NCI-H146 treated with DMSO at 0.1 percent for 48 hours (cell line): Measurements from ENCODE around the gene XPNPEP3.

Source experiments
- DNase-seq: peaks from one replicate; lab custom pipeline; 2025; ENCODE audit not compliant: unreplicated experiment; lab: John Stamatoyannopoulos, UW

The XPNPEP3 gene

DNA sequence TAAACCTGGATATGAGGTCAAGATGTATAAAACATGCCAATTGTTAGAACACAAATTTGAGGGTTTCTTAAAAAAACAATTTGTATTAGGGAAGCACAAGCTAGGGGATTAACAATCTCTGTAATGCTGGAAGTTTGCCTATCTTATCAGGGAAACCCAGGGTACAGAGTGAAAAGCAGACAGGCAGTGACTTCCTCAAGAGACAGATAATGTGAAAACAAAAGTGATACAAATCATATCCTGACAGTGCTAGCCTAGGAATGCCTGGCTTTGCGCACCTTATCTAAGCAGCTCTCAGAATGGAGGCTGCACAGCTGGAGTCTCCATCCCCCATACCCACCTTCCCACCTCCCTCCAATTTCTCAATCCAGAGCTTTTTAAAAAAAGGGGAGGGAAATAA lies 71.7 kb downstream of the XPNPEP3 start:
- DNase-seq, result no peak

DNA sequence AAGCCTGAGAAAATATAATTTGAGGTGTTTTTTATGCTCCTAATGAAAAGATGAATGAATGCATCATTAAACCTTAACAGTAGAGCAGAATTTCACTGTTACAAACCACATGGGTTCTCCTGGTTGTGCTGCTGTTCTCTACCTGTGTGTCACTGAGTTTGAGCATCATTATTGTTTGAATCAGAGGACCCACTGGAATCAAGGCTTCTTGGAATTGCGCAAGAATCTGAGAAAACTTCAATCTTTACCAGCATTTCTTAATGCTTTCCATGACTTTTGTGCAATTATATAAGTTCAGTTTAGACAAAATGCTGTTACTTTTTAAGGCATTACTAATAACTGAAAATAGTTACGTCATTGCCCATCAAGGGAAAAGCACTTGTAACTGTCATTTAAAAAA lies 75.4 kb downstream of the XPNPEP3 start:
- no peak for DNase-seq

DNA sequence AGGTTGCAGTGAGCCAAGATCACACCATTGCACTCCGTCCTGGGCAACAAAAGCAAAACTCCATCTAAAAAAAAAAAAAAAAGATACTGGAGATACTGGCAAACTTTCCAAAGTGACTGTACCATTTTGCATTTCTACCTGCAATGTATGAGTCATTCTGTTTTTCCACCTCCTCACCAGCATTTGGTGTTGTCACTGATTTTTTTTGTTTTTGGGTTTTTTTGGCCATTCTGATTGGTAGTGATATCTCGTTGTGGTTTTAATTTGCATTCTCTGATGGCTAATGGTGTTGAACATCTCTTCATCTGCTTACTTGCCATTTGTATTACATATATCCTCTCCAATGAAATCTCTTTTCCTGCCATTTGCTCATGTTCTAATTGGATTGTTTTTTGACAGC lies 82.3 kb downstream of the XPNPEP3 start:
- no peak for DNase-seq

DNA sequence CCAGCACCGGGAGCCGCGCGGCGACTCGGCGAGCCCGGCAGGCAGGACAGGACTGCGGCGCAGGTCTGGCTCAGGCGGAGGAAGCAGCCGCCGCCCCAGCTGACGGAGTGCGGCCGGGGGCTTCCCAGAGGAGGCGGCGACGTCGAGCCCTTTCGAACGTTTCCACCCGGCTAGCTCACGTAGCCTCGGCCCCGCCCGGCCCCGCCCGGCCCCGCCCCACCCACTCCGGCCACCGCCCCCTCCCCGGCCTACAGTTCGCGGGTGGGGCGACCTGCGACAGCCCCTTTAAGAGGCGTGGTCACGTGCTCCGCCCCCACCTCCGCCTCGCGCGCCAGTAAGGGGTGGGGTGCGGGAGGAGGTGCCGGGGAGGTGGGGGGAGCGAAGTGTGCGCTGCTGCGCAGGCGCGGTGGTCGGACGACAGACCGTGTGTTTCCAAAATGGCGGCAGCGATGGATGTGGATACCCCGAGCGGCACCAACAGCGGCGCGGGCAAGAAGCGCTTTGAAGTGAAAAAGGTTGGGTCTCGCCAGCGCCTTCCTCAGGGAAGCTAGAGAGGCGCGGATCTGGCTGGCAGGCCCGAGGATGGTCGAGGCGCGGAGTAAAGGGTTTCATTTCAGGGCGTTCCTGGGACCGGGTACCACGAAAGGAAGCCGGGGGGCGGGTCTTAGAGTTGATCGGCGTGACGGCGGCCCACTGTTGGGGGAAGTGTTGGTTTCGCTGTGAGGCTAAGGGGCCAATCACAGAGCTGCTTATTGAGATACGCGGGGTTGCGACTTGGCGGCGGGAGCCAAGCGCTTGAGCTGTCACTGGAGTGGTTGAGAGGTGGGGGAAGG lies 94.2 kb downstream of the XPNPEP3 start, which contains the start of gene RBX1:
Gene RBX1, plus strand, starts transcription at position 417 of the 833 bp plus-strand sequence. Its CDS starts 21 bp downstream, at position 438.
- DNase-seq, result peak; percentile 87

DNA sequence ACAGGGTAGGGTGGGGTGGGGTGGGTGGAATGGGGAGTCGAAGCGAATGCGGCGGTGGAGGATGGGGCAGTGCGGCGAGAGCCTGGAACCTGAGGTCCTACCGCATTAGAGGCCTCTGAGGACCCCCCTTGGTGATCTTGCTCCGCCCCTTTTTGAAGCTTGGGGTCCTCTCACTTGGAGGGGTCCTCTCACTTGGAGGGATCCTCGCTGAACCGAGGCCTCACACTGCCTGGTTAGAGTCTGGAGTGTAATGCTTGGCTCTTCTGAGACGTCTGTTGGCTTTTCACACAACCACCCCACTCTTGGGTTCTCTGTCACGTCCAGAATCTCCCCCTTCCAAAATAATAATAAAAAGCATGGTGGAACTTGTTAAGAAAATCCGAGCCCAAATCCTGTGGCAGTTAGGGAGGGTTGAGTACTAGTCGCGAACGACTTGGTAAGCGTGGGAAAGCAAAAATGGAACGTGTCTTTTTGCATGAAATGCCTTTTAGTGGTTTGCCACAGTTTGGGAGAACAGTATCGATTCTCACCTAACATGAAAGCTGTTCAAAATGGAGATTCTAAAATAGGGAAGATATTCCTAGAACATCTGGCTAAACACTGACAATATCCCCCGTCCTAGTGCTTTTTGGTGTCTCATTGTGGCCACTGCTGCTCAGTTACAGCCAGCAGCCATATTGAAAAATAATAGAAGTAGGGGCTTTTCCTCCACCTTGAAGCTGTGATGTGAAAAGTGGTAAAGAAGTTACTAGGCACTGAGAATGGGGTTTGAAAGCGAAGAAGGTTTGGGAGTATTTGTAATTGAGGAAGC lies 95.1 kb downstream of the XPNPEP3 start:
- DNase-seq, result no peak

DNA sequence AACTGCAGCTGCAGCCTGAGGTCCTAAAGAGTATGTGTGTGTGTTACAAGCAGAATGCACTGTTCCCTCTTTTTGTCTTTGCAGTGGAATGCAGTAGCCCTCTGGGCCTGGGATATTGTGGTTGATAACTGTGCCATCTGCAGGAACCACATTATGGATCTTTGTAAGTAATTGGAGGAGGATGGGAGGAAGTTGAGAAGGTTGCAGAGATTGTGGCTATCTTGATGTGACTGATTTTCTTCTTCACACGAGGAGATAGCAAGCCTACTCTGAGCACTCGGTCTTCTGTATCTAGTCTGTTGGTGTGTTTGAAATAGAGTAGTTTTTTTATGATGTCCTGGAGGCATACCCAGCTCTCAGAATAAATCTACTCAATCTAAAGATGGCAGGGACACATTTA lies 96.5 kb downstream of the XPNPEP3 start:
- DNase-seq, result no peak

DNA sequence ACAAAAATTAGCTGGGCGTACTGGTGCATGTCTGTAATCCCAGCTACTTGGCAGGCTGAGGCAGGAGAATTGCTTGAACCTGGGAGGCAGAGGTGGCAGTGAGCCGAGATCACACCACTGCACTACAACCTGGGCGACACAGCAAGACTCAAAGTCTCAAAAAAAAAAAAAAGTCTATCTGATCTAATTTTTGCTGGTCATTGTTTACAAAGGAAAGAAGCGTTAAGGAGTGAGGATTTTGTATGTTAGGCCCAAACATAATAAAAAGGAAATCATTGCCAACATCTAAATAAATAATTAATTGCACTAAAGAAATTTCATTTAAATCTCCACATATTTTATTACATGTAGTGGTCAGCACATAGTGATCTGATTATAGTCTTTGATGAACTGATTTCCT lies 97.2 kb downstream of the XPNPEP3 start:
- DNase-seq, result no peak

DNA sequence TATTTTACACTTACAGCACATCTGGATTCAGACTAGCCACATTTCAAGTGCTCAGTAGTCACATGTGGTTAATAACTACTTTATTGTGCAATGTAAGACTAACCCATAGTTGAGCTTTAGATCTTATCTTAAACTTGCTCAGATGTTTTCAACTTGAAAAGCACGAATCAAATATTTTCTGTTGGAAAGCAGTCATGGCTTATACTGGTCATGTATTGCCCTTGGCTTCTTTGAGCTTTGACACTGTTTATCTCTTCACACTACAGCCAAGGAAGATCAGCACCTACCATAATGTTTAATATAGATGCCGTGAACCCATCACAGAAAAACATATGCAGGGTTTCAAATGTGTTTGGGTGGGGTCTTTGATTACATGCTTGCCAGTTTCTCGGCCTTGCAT lies 98.6 kb downstream of the XPNPEP3 start:
- DNase-seq, result no peak

DNA sequence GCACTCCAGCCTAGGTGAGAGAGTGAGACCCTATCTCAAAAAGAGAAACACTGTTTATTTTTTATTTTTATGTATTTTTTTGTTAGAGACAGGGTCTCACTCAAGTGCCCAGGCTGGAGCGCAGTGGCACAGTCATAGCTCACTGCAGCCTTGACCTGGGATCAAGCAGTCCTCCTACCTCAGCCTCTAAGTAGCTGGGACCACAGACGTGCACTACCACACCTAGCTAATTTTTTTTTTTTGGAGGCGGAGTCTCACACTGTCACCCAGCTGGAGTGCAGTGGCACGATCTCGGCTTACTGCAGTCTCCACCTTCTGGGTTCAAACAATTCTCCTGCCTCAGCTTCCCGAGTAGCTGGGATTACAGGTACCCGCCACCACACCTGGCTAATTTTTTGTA lies 100.7 kb downstream of the XPNPEP3 start:
- DNase-seq, result no peak

DNA sequence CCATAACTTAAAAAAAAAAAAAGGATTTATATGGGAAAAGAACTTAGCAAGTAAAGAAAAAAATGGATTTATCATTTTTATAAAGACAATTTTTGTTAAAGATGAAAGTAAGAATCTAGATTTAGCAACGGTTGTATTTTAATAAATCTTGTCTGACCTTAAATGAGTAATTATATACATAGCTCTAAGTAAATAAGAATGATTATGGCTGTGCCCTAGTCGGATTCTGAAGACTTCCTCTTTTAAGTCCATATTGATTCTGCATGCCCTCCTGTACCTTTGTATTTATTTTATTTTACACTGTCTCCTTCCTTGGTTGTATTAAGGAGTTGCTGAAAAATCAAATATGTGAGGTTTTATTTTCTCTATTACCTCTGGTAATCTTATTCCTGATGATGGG lies 101.4 kb downstream of the XPNPEP3 start:
- no peak for DNase-seq

DNA sequence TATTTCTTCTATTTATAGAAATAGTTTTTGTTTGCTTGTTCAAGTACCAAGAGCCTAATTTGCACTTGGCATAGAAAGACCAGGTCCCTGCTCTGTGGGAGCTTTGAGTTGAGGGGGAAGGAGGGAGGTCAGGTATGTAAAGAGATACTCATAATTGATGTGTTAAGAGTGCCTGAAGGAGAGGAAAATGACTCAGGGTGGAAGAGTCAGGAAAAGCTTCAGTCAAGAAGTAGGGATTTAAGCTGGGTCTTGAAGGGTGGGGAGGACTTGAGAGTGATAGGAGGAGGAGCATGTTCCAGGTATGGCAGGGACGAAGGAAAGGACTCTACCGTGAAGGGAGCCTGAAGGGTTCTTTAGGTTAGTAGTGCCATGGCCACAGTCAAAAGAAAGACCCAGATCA lies 103.2 kb downstream of the XPNPEP3 start:
- no peak for DNase-seq

DNA sequence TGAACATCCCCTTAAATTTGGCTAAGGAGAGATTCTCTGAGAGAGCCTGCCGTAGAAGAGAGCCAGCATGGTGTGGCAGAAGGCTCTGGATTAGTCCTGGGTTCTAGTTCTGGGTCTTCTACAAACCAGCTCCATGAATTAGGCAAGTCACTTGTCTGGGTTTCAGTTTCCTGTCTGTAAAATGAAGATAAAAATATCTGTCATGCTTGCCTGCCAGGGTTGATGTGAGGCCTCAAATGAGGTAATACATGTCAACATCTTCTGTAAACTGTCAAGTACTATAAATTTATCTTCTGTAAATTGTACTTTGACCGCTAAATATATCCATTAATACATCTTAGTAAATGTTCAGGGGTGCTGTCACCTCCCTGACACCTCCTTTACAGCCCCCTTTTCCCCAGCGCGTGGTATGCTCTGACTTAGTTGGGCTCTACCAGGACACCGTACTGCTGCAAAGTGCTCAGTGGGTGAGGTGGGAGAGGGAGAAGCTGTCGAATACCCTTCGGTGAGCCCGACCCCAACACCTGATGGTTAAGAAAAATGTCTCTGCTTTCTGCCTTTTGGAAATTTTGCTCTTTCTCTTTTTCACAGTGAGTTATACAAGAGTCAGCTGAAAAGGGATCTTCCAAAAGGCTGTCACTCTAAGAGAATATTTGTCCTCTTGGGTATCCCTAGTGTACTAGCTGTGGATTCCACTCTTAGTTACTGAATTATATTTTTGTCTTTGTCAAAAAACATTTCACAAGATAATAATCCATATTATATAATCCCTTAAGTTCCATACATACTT lies 109.2 kb downstream of the XPNPEP3 start:
- DNase-seq, result no peak

DNA sequence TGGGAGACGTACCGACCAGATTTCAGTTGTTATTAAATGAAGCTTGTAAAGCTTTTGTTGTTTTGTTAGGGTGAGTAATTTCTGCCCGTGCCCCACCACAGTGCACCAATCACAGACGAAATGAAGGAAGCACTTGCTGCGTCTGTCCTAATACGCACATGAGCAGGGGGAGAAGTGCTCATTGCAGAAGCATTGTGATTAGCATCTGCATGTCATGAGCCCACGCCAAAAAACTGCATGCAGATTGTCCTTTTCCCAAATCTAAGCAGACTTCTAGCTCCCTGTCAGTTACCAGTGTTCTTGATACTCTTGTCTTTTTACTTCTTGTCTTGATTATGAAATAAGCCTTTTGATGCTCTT lies 109.8 kb downstream of the XPNPEP3 start:
- DNase-seq, result no peak

DNA sequence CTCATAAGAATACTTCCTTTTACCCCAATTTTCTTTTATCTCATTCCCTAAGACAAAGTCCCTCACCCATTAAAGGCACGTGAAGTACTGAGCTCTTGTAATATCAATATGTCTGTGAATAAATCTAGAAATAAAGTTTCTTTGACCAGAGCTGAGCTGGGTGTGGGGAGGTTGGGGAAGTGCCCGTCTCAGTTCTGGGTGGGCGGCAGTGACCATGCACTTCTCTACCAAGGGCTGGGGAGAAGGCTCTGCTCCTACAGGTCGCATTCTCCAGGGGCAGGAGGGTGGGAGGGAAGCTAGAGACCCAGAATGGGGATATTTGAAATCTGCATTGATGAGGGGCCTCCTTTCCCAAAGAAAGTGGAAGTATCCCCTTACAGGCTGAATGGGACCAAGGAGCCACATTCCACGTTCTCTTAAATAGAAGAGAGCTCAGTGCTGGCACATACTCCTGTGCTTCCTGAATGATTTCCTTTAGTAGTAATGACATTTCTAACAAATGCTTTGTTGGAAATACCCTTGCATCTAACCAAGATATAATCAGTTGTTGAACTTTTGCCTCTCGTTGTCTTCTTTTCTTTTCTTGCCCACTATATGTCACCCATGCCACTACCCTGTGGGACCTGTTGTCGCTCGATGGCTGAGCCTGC lies 110.3 kb downstream of the XPNPEP3 start:
- no peak for DNase-seq

DNA sequence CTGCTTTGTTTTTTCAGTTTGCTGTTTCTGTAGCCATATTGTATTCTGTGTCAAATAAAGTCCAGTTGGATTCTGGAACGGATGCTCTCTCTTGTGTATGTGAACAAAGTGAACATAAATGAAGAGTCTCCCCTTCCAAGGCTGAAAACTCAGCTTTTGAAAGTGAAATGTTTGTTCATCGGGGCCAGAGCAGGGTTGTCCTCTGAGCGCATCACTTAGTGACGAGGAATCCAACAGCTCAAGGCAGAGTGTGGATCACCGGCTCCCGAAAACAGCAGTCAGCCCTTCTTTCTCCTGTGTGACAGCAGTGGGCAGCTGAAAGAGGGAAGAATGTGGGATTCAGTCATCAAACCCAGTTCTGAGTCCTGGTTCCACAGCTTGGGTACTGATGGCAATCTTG lies 115.6 kb downstream of the XPNPEP3 start:
- no peak for DNase-seq

DNA sequence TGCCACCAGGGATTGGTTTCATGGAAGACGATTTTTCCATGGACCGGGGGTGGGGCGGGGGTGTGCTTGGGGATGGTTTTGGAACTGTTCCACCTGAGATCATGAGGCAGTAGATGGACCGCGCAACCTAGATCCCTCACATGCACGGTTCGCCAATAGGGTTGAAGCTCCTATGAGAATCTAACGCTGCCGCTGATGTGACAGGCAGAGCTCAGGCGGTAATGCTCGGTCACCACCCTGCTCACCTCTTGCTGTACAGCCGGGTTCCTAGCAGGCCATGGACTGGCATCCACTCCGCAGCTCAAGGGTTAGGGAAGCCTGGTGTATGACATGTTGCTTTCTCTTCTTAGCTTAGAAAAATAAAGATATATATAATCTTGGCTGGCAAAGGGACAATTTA lies 116.2 kb downstream of the XPNPEP3 start:
- no peak for DNase-seq

DNA sequence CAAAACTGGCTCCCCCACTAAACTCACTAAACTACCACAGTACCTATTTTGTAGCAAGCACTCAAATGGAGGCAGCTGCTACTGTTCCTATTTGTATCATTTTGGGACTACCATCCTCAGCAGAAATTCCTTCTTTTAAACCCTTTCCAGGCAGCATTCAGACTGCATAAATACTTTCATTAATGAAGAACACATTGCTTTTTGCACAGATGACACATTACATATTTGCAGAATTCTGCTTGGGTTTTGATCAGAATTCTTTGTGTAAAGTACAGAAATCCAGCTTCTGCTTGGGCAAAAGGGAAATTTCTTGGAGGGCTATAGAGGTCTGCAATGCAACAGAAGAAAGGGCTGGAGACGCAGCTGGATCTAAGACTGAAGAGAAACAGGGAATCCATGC lies 118.4 kb downstream of the XPNPEP3 start:
- no peak for DNase-seq

DNA sequence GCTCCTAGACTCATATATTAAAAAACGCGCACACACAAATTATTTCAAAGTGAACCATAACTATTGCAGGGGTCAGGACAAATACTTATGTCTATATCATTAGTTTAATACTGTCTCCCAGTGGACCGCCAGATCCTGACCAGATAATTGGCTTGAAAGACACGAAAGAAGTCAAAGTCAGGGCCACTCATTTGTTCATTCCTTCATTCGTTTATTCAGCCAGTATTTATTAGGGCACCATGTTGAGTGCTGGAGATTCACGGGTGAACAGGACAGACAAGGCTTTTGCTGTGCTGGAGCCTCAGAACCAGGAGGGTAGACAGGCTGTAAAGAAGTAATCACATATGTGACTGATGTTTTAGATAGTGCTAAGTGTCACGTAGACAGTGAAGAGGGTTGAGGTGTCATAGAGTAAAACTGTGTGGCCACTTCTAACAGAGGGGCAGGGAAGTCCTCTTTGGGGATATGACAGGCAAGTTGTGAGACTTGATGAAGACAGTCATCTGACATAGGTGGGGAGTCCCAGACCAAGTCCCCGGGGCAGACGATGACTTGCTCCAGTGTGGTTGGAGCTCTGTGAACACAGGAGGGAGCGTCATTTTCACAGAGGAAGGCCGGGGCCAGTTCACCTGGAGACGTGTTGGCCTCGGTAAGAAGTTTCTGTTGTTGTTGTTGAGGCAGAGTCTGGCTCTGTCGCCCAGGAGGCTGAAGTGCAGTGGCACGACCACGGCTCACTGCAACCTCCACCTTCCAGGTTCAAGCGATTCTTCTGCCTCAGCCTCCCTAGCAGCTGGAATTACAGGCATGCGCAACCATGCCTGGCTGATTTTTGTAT lies 120.1 kb downstream of the XPNPEP3 start:
- DNase-seq, result no peak

DNA sequence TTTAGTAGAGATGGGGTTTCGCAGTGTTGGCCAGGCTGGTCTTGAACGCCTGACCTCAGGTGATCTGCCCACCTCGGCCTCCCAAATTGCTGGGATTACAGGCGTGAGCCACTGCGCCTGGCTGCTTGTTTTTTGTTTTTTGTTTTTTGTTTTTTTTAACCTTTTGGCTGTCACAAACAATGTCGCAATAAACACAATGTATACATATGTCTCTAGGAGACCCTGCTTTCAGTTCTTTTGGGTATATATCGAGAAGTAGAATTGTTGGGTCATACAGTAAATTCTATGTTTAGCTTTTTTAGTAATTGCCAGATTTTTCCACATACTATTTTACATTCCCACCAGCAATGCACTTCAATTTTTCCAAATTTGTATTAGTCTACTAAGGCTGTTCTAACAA lies 122.2 kb downstream of the XPNPEP3 start:
- DNase-seq, result no peak

DNA sequence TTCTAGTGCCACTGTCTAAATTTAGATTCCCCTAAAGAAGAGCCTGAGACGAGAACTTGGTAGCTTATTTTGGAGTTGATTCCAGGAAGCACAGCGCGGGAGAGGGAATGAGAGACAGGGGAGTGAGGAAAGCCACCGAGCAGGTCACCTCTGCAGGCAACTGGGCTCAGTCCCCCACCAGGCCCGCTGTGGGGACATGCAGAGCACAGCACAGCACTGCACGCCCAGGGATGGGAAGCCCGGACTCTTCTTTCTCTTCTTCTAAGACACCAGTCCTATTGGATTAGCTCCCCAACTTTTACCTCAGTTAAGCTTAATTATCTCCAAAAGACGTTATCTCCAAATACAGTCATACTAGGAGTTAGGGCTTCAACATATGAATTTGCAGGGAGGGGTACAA lies 122.9 kb downstream of the XPNPEP3 start:
- no peak for DNase-seq
